T follicular helper cell (primary cell): ENCODE results near the gene TMEM229A.
"Not testable (repeated sequence)": the region's sequence is repeated elsewhere in the genome, so short reads cannot be mapped to it uniquely, and the experiment has no call there.

ENCODE experiments used
- DNase-seq: peaks from one replicate; pipeline ENCODE4 v3.0.0-alpha.2; 2020; ENCODE audit warnings: low read depth

Gene TMEM229A

GRCh38 chr7:124033095-124033806 is 384 bp upstream of the TMEM229A start:
- DNase-seq: no peak

- DNase-seq: no peak
Measured at GRCh38 chr7:124031919-124032318, 948 bp downstream of the TMEM229A start.

GRCh38 chr7:124031406-124031805 is 1.5 kb downstream of the TMEM229A start:
- no peak for DNase-seq

GRCh38 chr7:124030964-124031363 is 1.9 kb downstream of the TMEM229A start:
- DNase-seq: no peak

GRCh38 chr7:124029396-124030188 is 3.3 kb downstream of the TMEM229A start:
- DNase-seq: no peak

- no peak for DNase-seq
Measured at GRCh38 chr7:124027236-124027635, 5.6 kb downstream of the TMEM229A start.

GRCh38 chr7:124024329-124024728 is 8.5 kb downstream of the TMEM229A start:
- DNase-seq: not testable (repeated sequence)

- no peak for DNase-seq
Measured at GRCh38 chr7:124022551-124022950, 10.3 kb downstream of the TMEM229A start.

GRCh38 chr7:124020060-124020459 is 12.8 kb downstream of the TMEM229A start:
- no peak for DNase-seq

- DNase-seq: no peak
Measured at GRCh38 chr7:124013306-124013705, 19.6 kb downstream of the TMEM229A start.

- no peak for DNase-seq
Measured at GRCh38 chr7:124012864-124013263, 20.0 kb downstream of the TMEM229A start.

GRCh38 chr7:124009321-124009720 is 23.5 kb downstream of the TMEM229A start:
- DNase-seq: no peak

GRCh38 chr7:124008296-124008695 is 24.6 kb downstream of the TMEM229A start:
- DNase-seq: not testable (repeated sequence)

GRCh38 chr7:123999703-124000102 is 33.2 kb downstream of the TMEM229A start:
- DNase-seq: no peak

- no peak for DNase-seq
Measured at GRCh38 chr7:123998921-123999320, 33.9 kb downstream of the TMEM229A start.

GRCh38 chr7:123996327-123996625 is 36.6 kb downstream of the TMEM229A start:
- DNase-seq: no peak

GRCh38 chr7:123995617-123996326 is 37.1 kb downstream of the TMEM229A start:
- DNase-seq: no peak

GRCh38 chr7:123994449-123994848 is 38.4 kb downstream of the TMEM229A start:
- no peak for DNase-seq

GRCh38 chr7:123993996-123994395 is 38.9 kb downstream of the TMEM229A start:
- no peak for DNase-seq

- DNase-seq: no peak
Measured at GRCh38 chr7:123992913-123993518, 39.9 kb downstream of the TMEM229A start.

GRCh38 chr7:123987445-123987844 is 45.4 kb downstream of the TMEM229A start:
- DNase-seq: no peak
